Neural cell (in vitro differentiated cells): ENCODE data around the gene CPLX1. TPM values are rescaled to one million over a fixed set of nuclear protein-coding genes. Genes with fewer than 3 reads are reported as not detected.

Source experiments
- H2AFZ ChIP-seq: fragments of 200-600, 300-800 bp; sonication (generic), shearing (Covaris generic); 2 replicates; pipeline ENCODE4 v1.6.0; 2014; ENCODE audit warnings: low read depth, mild to moderate bottlenecking, antibody characterized with exemption, low read length, moderate library complexity
- H3F3A ChIP-seq: fragments of 200-600 bp; shearing (Covaris generic); 2 replicates; pipeline ENCODE4 v1.6.1; 2016; ENCODE audit warnings: mild to moderate bottlenecking, moderate library complexity, mixed read lengths, antibody characterized with exemption, low read length; ENCODE audit not compliant: insufficient read depth, poor library complexity, severe bottlenecking
- H3K27ac ChIP-seq: fragments of 200-600, 300-800 bp; sonication (generic), shearing (Covaris generic); 2 replicates; pipeline ENCODE4 v1.5.1; 2014; ENCODE audit warnings: mild to moderate bottlenecking, low read length, moderate library complexity
- H3K27me3 ChIP-seq: fragments of 300-800, 200-600 bp; sonication (generic), shearing (Covaris generic); 2 replicates; pipeline ENCODE4 v1.6.0; 2014; ENCODE audit warnings: mild to moderate bottlenecking, low read depth, low read length, moderate library complexity; ENCODE audit not compliant: insufficient read depth
- H3K36me3 ChIP-seq: fragments of 300-800, 200-600 bp; sonication (generic), shearing (Covaris generic); 2 replicates; pipeline ENCODE4 v1.5.1; 2014; ENCODE audit warnings: mild to moderate bottlenecking, antibody characterized with exemption, low read length, moderate library complexity; ENCODE audit not compliant: insufficient read depth
- H3K4me2 ChIP-seq: fragments of 300-800, 200-600 bp; sonication (generic), shearing (Covaris generic); 2 replicates; pipeline ENCODE4 v1.6.0; 2014; ENCODE audit warnings: mild to moderate bottlenecking, low read length
- H3K4me3 ChIP-seq: fragments of 300-800, 200-600 bp; sonication (generic), shearing (Covaris generic); 2 replicates; pipeline ENCODE4 v1.5.1; 2014; ENCODE audit warnings: mild to moderate bottlenecking, low read length, moderate library complexity
- H3K79me2 ChIP-seq: fragments of 200-600 bp; shearing (Covaris generic); replicated peaks from 2 replicates; pipeline ENCODE4 v1.6.0; 2014; ENCODE audit warnings: mild to moderate bottlenecking, low read length, moderate library complexity; ENCODE audit not compliant: insufficient read depth
- H3K9ac ChIP-seq: fragments of 300-800, 200-600 bp; sonication (generic), shearing (Covaris generic); 2 replicates; pipeline ENCODE4 v1.6.1; 2016; ENCODE audit warnings: mild to moderate bottlenecking, low read length, mixed read lengths
- H3K9me2 ChIP-seq: fragments of 200-600 bp; shearing (Covaris generic); 2 replicates; pipeline ENCODE4 v1.6.1; 2016; ENCODE audit warnings: mild to moderate bottlenecking, low read length, mixed read lengths; ENCODE audit not compliant: insufficient read depth
- H3K9me3 ChIP-seq: fragments of 200-600, 300-800 bp; sonication (generic), shearing (Covaris generic); 2 replicates; pipeline ENCODE4 v1.6.1; 2016; ENCODE audit warnings: mild to moderate bottlenecking, mixed run types, low read length, moderate library complexity, mixed read lengths
- H4K20me1 ChIP-seq: fragments of 200-600 bp; shearing (Covaris generic); 2 replicates; pipeline ENCODE4 v1.6.1; 2016; ENCODE audit warnings: mild to moderate bottlenecking, mixed run types; ENCODE audit not compliant: insufficient read depth
- CTCF ChIP-seq: fragments of 450-650 bp; IDR thresholded peaks from 2 replicates; pipeline ENCODE4 v1.5.1; 2014; ENCODE audit warnings: antibody characterized with exemption, mild to moderate bottlenecking, moderate library complexity; ENCODE audit not compliant: poor library complexity, severe bottlenecking
- EP300 ChIP-seq: fragments of 450-650 bp; conservative IDR thresholded peaks from 2 replicates; pipeline ENCODE4 v1.6.1; 2014; ENCODE audit warnings: antibody characterized with exemption, mild to moderate bottlenecking, moderate library complexity; ENCODE audit not compliant: poor library complexity, severe bottlenecking
- EZH2 ChIP-seq: fragments of 200-600, 300-800 bp; shearing (Covaris generic), sonication (generic); IDR thresholded peaks from 2 replicates; pipeline ENCODE4 v1.6.1; 2014; ENCODE audit warnings: antibody characterized with exemption, low read length, borderline replicate concordance, mild to moderate bottlenecking; ENCODE audit not compliant: insufficient read depth, poor library complexity, severe bottlenecking
- MXI1 ChIP-seq: fragments of 450-650 bp; conservative IDR thresholded peaks from 2 replicates; pipeline ENCODE4 v1.6.1; 2014; ENCODE audit warnings: antibody characterized with exemption, mild to moderate bottlenecking; ENCODE audit not compliant: poor library complexity, severe bottlenecking
- POLR2AphosphoS5 ChIP-seq: IDR thresholded peaks from 2 replicates; pipeline ENCODE4 v1.6.1; 2012
- RAD21 ChIP-seq: fragments of 450-650 bp; conservative IDR thresholded peaks from 2 replicates; pipeline ENCODE4 v1.6.1; 2014; ENCODE audit warnings: antibody characterized with exemption, mild to moderate bottlenecking, moderate library complexity
- REST ChIP-seq: IDR thresholded peaks from 2 replicates; pipeline ENCODE4 v1.6.1; 2012; ENCODE audit warnings: borderline replicate concordance
- SMC3 ChIP-seq: fragments of 450-650 bp; conservative IDR thresholded peaks from 2 replicates; pipeline ENCODE4 v1.6.1; 2014; ENCODE audit warnings: antibody characterized with exemption, mild to moderate bottlenecking, moderate library complexity; ENCODE audit not compliant: poor library complexity
- TAF1 ChIP-seq: IDR thresholded peaks from 2 replicates; pipeline ENCODE4 v1.6.1; 2012; ENCODE audit warnings: low read depth
- polyA plus RNA-seq: library from polyadenylated mRNA; depleted of rRNA; stranded (reverse); fragments of >200 nt; gene quantifications from 2 replicates; pipeline ENCODE4 v1.2.3, GENCODE V29; 2014

CPLX1 gene
- polyA plus RNA-seq, 1 donor from 2014 or later: 7.6 TPM

- no peak overlapping the region for H3K9ac ChIP-seq
- TF ChIP-seq MXI1 (no peak), REST (no peak), EZH2 (no peak), RAD21 (no peak), CTCF (no peak), EP300 (no peak), TAF1 (no peak), POLR2AphosphoS5 (no peak)
- H4K20me1 ChIP-seq: no peaks in the 10 kb centered on the region
- no peak overlapping the region for H2AFZ ChIP-seq
- H3K27me3 ChIP-seq: no peaks in the 10 kb centered on the region
- no peaks in the 10 kb centered on the region for H3K9me3 ChIP-seq
- no peak overlapping the region for H3K4me2 ChIP-seq
- H3K27ac ChIP-seq: no peak overlapping the region
- no peaks in the 10 kb centered on the region for H3K79me2 ChIP-seq
- no peak overlapping the region for H3K4me3 ChIP-seq
- H3F3A ChIP-seq: no peaks in the 10 kb centered on the region
- no peaks in the 10 kb centered on the region for H3K36me3 ChIP-seq
- H3K9me2 ChIP-seq: no peaks in the 10 kb centered on the region
Observed at GRCh38 chr4:858831-859451, 33.0 kb upstream of the CPLX1 start.

GRCh38 chr4:858041-858481, 32.1 kb upstream of the CPLX1 start:
- Histone ChIP-seq H3K36me3 (no peaks in the 10 kb centered on the region), H3F3A (no peaks in the 10 kb centered on the region), H3K27ac (no peak overlapping the region), H3K9ac (no peak overlapping the region), H3K79me2 (no peaks in the 10 kb centered on the region), H3K4me3 (no peak overlapping the region), H3K9me3 (no peaks in the 10 kb centered on the region), H4K20me1 (no peaks in the 10 kb centered on the region), H3K4me2 (no peak overlapping the region), H2AFZ (no peak overlapping the region), H3K9me2 (no peaks in the 10 kb centered on the region), H3K27me3 (no peaks in the 10 kb centered on the region)
- no peak for TF ChIP-seq EZH2
- no peak for TF ChIP-seq TAF1
- no peak for TF ChIP-seq CTCF
- TF ChIP-seq MXI1: no peak
- no peak for TF ChIP-seq RAD21
- no peak for TF ChIP-seq SMC3
- TF ChIP-seq EP300: no peak
- TF ChIP-seq REST: no peak
